CD14-positive monocyte (primary cell): ENCODE results near the gene ACOT11. TPM values are rescaled to one million over a fixed set of nuclear protein-coding genes. Genes with fewer than 3 reads are reported as not detected.

Experiments used
- DNase-seq, 3 donors: peaks; one replicate each; pipeline ENCODE4 v3.0.0-alpha.2; 2011 to 2022
- H2AFZ ChIP-seq: 2 replicates; pipeline ENCODE4 v1.6.0; 2012; ENCODE audit warnings: mild to moderate bottlenecking, low read depth, low read length, inconsistent platforms; ENCODE audit not compliant: insufficient read depth, poor library complexity, severe bottlenecking
- H3K27ac ChIP-seq, 2 donors: 1 replicate in 1 of 2; 2 replicates in 1 of 2; pipeline ENCODE4 v1.5.1; 2012 to 2013; ENCODE audit warnings: low read length in 2 of 2, control low read depth in 1 of 2, inconsistent platforms in 1 of 2, low read depth in 1 of 2, mild to moderate bottlenecking in 1 of 2
- H3K27me3 ChIP-seq, 2 donors: one replicate each; pipeline versions ENCODE4 v1.6.0 to v1.6.1; 2011 to 2013; ENCODE audit warnings: low read length in 2 of 2; ENCODE audit not compliant: control insufficient read depth in 2 of 2, insufficient read depth in 2 of 2
- H3K36me3 ChIP-seq, 2 donors: replicated peaks in 1 of 2; 1 replicate in 1 of 2; 2 replicates in 1 of 2; pipeline versions ENCODE4 v1.5.1 to v1.6.1; 2012 to 2013; ENCODE audit warnings: low read length in 2 of 2, control low read depth in 1 of 2, inconsistent platforms in 1 of 2, mild to moderate bottlenecking in 1 of 2; ENCODE audit not compliant: insufficient read depth in 2 of 2, control insufficient read depth in 1 of 2
- H3K4me1 ChIP-seq, 2 donors: 1 replicate in 1 of 2; 2 replicates in 1 of 2; pipeline versions ENCODE4 v1.5.1 to v1.6.1; 2012 to 2013; ENCODE audit warnings: low read length in 2 of 2, control low read depth in 1 of 2, inconsistent platforms in 1 of 2, mild to moderate bottlenecking in 1 of 2, moderate library complexity in 1 of 2; ENCODE audit not compliant: insufficient read depth in 2 of 2, control insufficient read depth in 1 of 2
- H3K4me2 ChIP-seq: replicated peaks from 2 replicates; pipeline ENCODE3; 2012; ENCODE audit warnings: low read length, moderate library complexity, mild to moderate bottlenecking; ENCODE audit not compliant: poor library complexity, severe bottlenecking; ENCODE audit errors: extremely low read depth
- H3K4me3 ChIP-seq, 3 experiments: fragments of 200-600 bp in 1 of 3; sonication (generic) in 1 of 3; replicated peaks in 1 of 3; 1 replicate in 2 of 3; 2 replicates in 1 of 3; pipeline ENCODE4 v1.5.1; 2011 to 2013; ENCODE audit warnings: low read length in 3 of 3, mild to moderate bottlenecking in 3 of 3, control low read depth in 2 of 3, low read depth in 2 of 3, inconsistent platforms in 1 of 3, moderate library complexity in 1 of 3
- H3K79me2 ChIP-seq: 2 replicates; pipeline ENCODE4 v1.6.0; 2012; ENCODE audit warnings: mild to moderate bottlenecking, control low read depth, inconsistent platforms, low read length, moderate library complexity; ENCODE audit not compliant: insufficient read depth
- H3K9ac ChIP-seq: 2 replicates; pipeline ENCODE4 v1.6.0; 2017; ENCODE audit warnings: low read length, mild to moderate bottlenecking; ENCODE audit not compliant: insufficient read depth, poor library complexity, severe bottlenecking
- H3K9me3 ChIP-seq, 2 donors: replicated peaks in 1 of 2; 1 replicate in 1 of 2; 2 replicates in 1 of 2; pipeline versions ENCODE4 v1.5.1 to v1.6.1; 2012 to 2013; ENCODE audit warnings: low read length in 2 of 2, control low read depth in 1 of 2; ENCODE audit not compliant: control insufficient read depth in 1 of 2, insufficient read depth in 1 of 2
- H4K20me1 ChIP-seq: 2 replicates; pipeline ENCODE4 v1.6.0; 2012; ENCODE audit warnings: mild to moderate bottlenecking, low read length, control low read depth, moderate library complexity; ENCODE audit not compliant: insufficient read depth
- H3K27ac Mint-ChIP-seq, 7 donors: one replicate each; pipeline ENCODE4 v1.8.0; 2020; ENCODE audit warnings: mild to moderate bottlenecking in 7 of 7, mixed read lengths in 7 of 7, moderate library complexity in 6 of 7, inconsistent platforms in 2 of 7
- H3K27me3 Mint-ChIP-seq, 3 donors: one replicate each; pipeline ENCODE4 v1.8.0; 2021 to 2022; ENCODE audit warnings: low read depth in 3 of 3, mild to moderate bottlenecking in 3 of 3, mixed read lengths in 3 of 3, moderate library complexity in 3 of 3, inconsistent platforms in 1 of 3
- H3K36me3 Mint-ChIP-seq, 2 donors: one replicate each; pipeline ENCODE4 v1.8.0; 2020; ENCODE audit warnings: mixed read lengths in 2 of 2, inconsistent platforms in 1 of 2, mild to moderate bottlenecking in 1 of 2
- H3K4me1 Mint-ChIP-seq: one replicate; pipeline ENCODE4 v1.8.0; 2020; ENCODE audit warnings: mild to moderate bottlenecking, mixed read lengths
- H3K4me3 Mint-ChIP-seq, 2 donors: one replicate each; pipeline ENCODE4 v1.8.0; 2020; ENCODE audit warnings: mild to moderate bottlenecking in 2 of 2, mixed read lengths in 2 of 2, moderate library complexity in 1 of 2
- H3K9me3 Mint-ChIP-seq, 7 donors: one replicate each; pipeline ENCODE4 v1.8.0; 2020 to 2022; ENCODE audit warnings: mixed read lengths in 7 of 7, mild to moderate bottlenecking in 6 of 7, moderate library complexity in 6 of 7, inconsistent platforms in 2 of 7
- CTCF ChIP-seq: fragments of 200-600 bp; IDR thresholded peaks from one replicate; pipeline ENCODE4 v1.8.0; 2022; ENCODE audit warnings: antibody characterized with exemption, mild to moderate bottlenecking
- WGBS: methylation state at CpG from one replicate; pipeline ENCODE4 v1.1.5; 2013; ENCODE audit warnings: missing lambda C conversion rate; ENCODE audit not compliant: insufficient coverage; 5-methylcytosine and 5-hydroxymethylcytosine counted together
- intact Hi-C, 2 donors: fragments of 100-400 bp; cut with micrococcal nuclease; formaldehyde crosslinking; loops; one replicate each; pipeline versions ENCODE4 v1.15.0 to v1.15.1; 2023
- polyA plus RNA-seq, 3 donors: library from polyadenylated mRNA; depleted of rRNA in 1 of 3; unstranded in 2 of 3; stranded (reverse) in 1 of 3; fragments of 300-500 nt in 2 of 3; fragments of >200 nt in 1 of 3; fragmentation: Illumina TruSeq in 2 of 3; gene quantifications; 1 replicate in 2 of 3; 2 replicates in 1 of 3; pipeline ENCODE4 v1.2.3, GENCODE V29; 2012 to 2021

ACOT11 gene
- polyA plus RNA-seq, 3 donors, result 0.18 to 2.1 (median 0.79) TPM

- Histone ChIP-seq H3K9ac (no peak overlapping the region), H3K4me3 (no peak overlapping the region), H3K27me3 (no peaks in the 10 kb centered on the region), H3K4me1 (no peaks in the 10 kb centered on the region), H4K20me1 (no peaks in the 10 kb centered on the region), H3K9me3 (no peaks in the 10 kb centered on the region), H3K79me2 (no peaks in the 10 kb centered on the region), H3K4me2 (no peak overlapping the region), H3K27ac (no peak overlapping the region), H3K36me3 (no peaks in the 10 kb centered on the region), H2AFZ (no peak overlapping the region)
- no peak overlapping the region for H3K4me3 Mint-ChIP-seq
- H3K36me3 Mint-ChIP-seq, result peaks cover 0 to 2% of the 10 kb centered on the region in 2 donors
- peaks cover 2% of the 10 kb centered on the region for H3K4me1 Mint-ChIP-seq
- no peak overlapping the region for H3K27ac Mint-ChIP-seq
- WGBS, result 96% methylated on average over 2 of the region's 4 CpGs
- no peak for TF ChIP-seq CTCF
- peaks cover 0 to 3% (median 0%) of the 10 kb centered on the region in 3 donors for H3K27me3 Mint-ChIP-seq
- DNase-seq, result no peak
- intact Hi-C loops, result no loop called here
- no peaks in the 10 kb centered on the region for H3K9me3 Mint-ChIP-seq
Measured at GRCh38 chr1:54579337-54579781, 31.3 kb downstream of the ACOT11 start.

GRCh38 chr1:54580856-54581550 is 33.0 kb downstream of the ACOT11 start:
- Mint-ChIP-seq H3K4me3 (no peak overlapping the region), H3K9me3 (no peaks in the 10 kb centered on the region), H3K27me3 (peaks cover 0 to 4% (median 0%) of the 10 kb centered on the region in 3 donors), H3K27ac (peak overlapping the region in 1 of 7 donors; percentile 25), H3K36me3 (peaks cover 0 to 6% of the 10 kb centered on the region in 2 donors), H3K4me1 (peaks cover 2% of the 10 kb centered on the region)
- Histone ChIP-seq H3K4me1 (no peaks in the 10 kb centered on the region), H3K4me2 (no peak overlapping the region), H3K9ac (no peak overlapping the region), H2AFZ (no peak overlapping the region), H3K36me3 (no peaks in the 10 kb centered on the region), H3K9me3 (no peaks in the 10 kb centered on the region), H3K4me3 (no peak overlapping the region), H4K20me1 (no peaks in the 10 kb centered on the region), H3K27ac (no peak overlapping the region), H3K79me2 (no peaks in the 10 kb centered on the region), H3K27me3 (no peaks in the 10 kb centered on the region)
- WGBS, result 86% methylated on average over 11 of the region's 11 CpGs
- no peak for TF ChIP-seq CTCF
- intact Hi-C loops, result no loop called here
- no peak for DNase-seq
